ENCODE measurements around the gene GRHL3.

Gene GRHL3

DNA sequence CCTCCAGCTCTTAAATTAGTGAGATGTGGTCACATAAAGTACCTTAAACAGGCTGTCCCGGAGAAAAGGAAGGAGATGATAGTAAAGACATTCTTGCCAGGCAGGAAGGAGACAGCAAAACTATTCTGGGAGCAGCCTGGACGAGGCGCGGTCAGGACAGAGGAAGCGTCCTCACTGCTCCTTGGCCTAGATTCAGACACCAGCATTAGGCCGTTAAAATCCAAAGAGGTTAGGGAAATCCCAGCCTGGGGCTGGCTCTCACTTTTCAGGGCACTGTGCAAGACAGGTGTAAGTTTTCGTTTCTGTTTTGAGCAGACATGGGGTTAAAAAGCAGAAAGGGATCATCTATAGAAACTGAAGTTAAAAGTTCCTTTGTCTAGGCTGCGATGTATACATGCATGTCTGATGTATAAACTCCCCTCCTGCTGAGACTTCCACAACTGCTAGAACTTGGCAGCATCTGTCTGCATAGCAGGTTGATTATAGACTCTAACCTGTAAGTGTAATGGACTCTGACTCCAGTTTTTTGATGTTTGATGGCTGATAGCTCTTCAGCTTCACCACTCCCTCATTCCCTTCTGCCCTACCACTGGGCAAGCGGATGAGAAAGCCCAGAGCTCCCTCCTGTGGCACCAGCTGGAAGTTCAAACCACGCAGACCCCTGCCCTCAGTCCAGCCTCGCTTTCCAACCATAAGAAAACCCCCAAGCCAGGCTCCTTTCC lies 72.9 kb downstream of the GRHL3 start:
- DNase-seq (ENCODE audit: low spot score) (no peak), ATAC-seq (ENCODE audit: low read depth) (peak; percentile 54)
- Histone ChIP-seq H3K4me1 (ENCODE audit: insufficient read depth, poor library complexity, severe bottlenecking) (peaks cover 31% of the 10 kb centered on the region), H3K36me3 (ENCODE audit: low read depth) (peaks cover 45% of the 10 kb centered on the region), H3K27me3 (ENCODE audit: insufficient read depth, poor library complexity, severe bottlenecking) (no peaks in the 10 kb centered on the region), H3K27ac (ENCODE audit: poor library complexity, severe bottlenecking) (peak overlapping the region; percentile 89), H3K9me3 (ENCODE audit: severe bottlenecking) (no peaks in the 10 kb centered on the region), H3K4me3 (ENCODE audit: severe bottlenecking) (no peak overlapping the region)
- TF ChIP-seq, protein P1, sequence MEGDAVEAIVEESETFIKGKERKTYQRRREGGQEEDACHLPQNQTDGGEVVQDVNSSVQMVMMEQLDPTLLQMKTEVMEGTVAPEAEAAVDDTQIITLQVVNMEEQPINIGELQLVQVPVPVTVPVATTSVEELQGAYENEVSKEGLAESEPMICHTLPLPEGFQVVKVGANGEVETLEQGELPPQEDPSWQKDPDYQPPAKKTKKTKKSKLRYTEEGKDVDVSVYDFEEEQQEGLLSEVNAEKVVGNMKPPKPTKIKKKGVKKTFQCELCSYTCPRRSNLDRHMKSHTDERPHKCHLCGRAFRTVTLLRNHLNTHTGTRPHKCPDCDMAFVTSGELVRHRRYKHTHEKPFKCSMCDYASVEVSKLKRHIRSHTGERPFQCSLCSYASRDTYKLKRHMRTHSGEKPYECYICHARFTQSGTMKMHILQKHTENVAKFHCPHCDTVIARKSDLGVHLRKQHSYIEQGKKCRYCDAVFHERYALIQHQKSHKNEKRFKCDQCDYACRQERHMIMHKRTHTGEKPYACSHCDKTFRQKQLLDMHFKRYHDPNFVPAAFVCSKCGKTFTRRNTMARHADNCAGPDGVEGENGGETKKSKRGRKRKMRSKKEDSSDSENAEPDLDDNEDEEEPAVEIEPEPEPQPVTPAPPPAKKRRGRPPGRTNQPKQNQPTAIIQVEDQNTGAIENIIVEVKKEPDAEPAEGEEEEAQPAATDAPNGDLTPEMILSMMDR (IDR thresholded peaks at IDR 0.05; ENCODE audit: poor library complexity, severe bottlenecking): peak; percentile 78

DNA sequence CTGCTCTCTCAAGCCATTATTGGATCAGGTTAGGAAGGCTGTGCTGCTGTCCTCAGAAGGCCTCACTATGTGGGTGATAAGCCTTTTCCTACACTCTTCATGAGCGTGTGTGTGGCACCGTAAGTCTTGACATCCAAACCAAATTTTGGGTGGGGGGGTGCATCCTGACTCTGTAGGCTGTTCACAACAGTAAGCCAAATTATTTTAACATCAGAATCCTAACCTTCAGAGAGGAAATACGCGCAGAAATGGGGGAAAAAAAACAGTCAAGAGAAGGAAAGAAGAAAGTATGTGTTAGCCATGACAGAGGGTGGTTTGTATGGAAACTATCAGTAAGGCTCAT lies 73.4 kb downstream of the GRHL3 start:
- H3K27ac ChIP-seq (ENCODE audit: poor library complexity, severe bottlenecking): peak overlapping the region; percentile 89
- peaks cover 31% of the 10 kb centered on the region for H3K4me1 ChIP-seq (ENCODE audit: insufficient read depth, poor library complexity, severe bottlenecking)
- H3K27me3 ChIP-seq (ENCODE audit: insufficient read depth, poor library complexity, severe bottlenecking): no peaks in the 10 kb centered on the region
- TF ChIP-seq, protein P1 (IDR thresholded peaks at IDR 0.05; ENCODE audit: poor library complexity, severe bottlenecking): peak; percentile 62
- peaks cover 49% of the 10 kb centered on the region for H3K36me3 ChIP-seq (ENCODE audit: low read depth)
- H3K4me3 ChIP-seq (ENCODE audit: severe bottlenecking): no peak overlapping the region
- no peak for ATAC-seq (ENCODE audit: low read depth)
- no peak for DNase-seq (ENCODE audit: low spot score)
- no peaks in the 10 kb centered on the region for H3K9me3 ChIP-seq (ENCODE audit: severe bottlenecking)

DNA sequence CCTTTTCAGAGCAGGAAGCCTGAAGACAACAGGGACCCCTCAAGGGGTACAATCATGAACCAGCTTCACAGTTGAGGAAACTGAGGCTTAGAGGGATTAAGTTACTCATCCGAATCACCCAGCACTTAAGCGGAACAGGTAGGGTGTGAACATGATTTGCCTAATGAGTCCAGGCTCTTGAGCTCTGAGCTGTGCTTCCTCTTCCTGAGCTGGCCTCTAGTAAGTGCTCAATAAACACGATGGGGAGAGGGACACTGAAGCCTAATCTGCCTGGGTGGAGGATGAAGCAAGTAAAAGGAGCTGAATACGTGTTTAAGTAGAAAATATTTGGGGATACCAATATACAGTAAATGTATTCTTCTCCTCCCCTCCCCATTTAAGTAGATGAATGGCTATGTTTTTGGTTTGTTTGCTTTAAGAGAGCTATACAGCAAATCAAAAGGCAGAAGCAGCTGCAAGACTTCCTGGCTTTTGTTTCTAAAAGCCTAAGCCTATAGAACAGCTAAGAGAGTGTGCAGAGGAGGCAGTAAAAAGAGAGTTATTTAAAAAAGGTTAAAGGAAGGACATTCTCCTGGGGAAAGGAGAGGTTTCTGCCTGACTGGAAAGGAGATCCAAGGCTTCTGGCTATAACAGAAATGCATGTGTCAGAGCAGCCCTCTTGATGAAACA lies 74.0 kb downstream of the GRHL3 start:
- Histone ChIP-seq H3K4me3 (ENCODE audit: severe bottlenecking) (no peak overlapping the region), H3K27ac (ENCODE audit: poor library complexity, severe bottlenecking) (peak overlapping the region; percentile 89)

DNA sequence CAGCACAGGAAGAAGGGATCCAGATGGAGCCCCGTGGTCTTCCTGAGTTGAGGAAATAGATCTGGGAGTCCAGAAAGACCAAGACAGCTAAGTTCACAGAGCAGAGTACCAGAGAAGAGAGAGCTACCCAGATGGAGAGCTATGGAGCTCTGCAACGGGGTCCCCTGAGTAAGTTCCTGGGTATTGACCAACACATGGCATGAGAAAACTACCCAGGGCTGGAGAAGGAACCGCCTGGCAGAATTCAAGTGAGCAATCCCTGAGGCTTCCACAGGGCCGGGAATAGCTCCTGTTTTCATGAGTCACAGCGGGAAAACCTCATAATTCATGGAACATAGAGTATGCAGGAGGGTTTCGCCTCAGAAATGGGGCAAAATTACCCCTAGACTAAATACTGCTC lies 74.7 kb downstream of the GRHL3 start:
- DNase-seq (ENCODE audit: low spot score) (no peak), ATAC-seq (ENCODE audit: low read depth) (peak; percentile 92)
- Histone ChIP-seq H3K36me3 (ENCODE audit: low read depth) (peaks cover 59% of the 10 kb centered on the region), H3K27me3 (ENCODE audit: insufficient read depth, poor library complexity, severe bottlenecking) (no peaks in the 10 kb centered on the region), H3K4me3 (ENCODE audit: severe bottlenecking) (no peak overlapping the region), H3K27ac (ENCODE audit: poor library complexity, severe bottlenecking) (peak overlapping the region; percentile 89), H3K9me3 (ENCODE audit: severe bottlenecking) (no peaks in the 10 kb centered on the region), H3K4me1 (ENCODE audit: insufficient read depth, poor library complexity, severe bottlenecking) (peaks cover 31% of the 10 kb centered on the region)
- TF ChIP-seq, protein P1 (IDR thresholded peaks at IDR 0.05; ENCODE audit: poor library complexity, severe bottlenecking): no peak

More for the DNA sequence above, 74.0 kb downstream of the GRHL3 start:
- no peaks in the 10 kb centered on the region for H3K27me3 ChIP-seq (ENCODE audit: insufficient read depth, poor library complexity, severe bottlenecking)
- no peak for ATAC-seq (ENCODE audit: low read depth)
- DNase-seq (ENCODE audit: low spot score): no peak
- H3K9me3 ChIP-seq (ENCODE audit: severe bottlenecking): no peaks in the 10 kb centered on the region
- peaks cover 31% of the 10 kb centered on the region for H3K4me1 ChIP-seq (ENCODE audit: insufficient read depth, poor library complexity, severe bottlenecking)
- H3K36me3 ChIP-seq (ENCODE audit: low read depth): peaks cover 55% of the 10 kb centered on the region
- TF ChIP-seq, protein P1 (IDR thresholded peaks at IDR 0.05; ENCODE audit: poor library complexity, severe bottlenecking): no peak

DNA sequence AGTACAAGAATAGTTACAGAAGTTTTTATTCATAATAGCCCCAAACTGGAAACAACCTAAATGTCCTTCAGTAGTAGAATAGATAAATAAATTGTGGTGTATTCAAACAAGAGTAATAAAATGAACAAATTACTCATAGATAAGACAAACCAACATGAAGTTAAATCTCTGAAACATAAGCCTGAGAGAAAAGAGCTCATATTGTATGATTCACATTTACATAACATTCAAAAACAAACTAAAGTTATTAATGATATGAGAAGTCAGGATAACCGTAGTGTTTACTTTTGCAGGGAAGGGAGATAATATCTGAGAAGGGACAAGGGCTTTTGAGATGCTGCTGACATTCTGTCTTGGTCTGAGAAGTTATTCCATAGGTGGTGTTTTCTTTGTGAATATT lies 80.9 kb downstream of the GRHL3 start:
- ATAC-seq (ENCODE audit: low read depth) (no peak), DNase-seq (ENCODE audit: low spot score) (no peak)
- Histone ChIP-seq H3K36me3 (ENCODE audit: low read depth) (peaks cover 55% of the 10 kb centered on the region), H3K9me3 (ENCODE audit: severe bottlenecking) (peaks cover 2% of the 10 kb centered on the region), H3K27ac (ENCODE audit: poor library complexity, severe bottlenecking) (no peak overlapping the region), H3K4me1 (ENCODE audit: insufficient read depth, poor library complexity, severe bottlenecking) (no peaks in the 10 kb centered on the region), H3K4me3 (ENCODE audit: severe bottlenecking) (no peak overlapping the region), H3K27me3 (ENCODE audit: insufficient read depth, poor library complexity, severe bottlenecking) (no peaks in the 10 kb centered on the region)
- TF ChIP-seq, protein P1 (IDR thresholded peaks at IDR 0.05; ENCODE audit: poor library complexity, severe bottlenecking): no peak
